Measurements from ENCODE around the gene BCKDHB. TPM values are rescaled to one million over a fixed set of nuclear protein-coding genes. Genes with fewer than 3 reads are reported as not detected.

Gene BCKDHB
- polyA plus RNA-seq, 1 of the 3 experiments (the other 2 are of a cell fraction), result 19.9 TPM

GRCh38 chr6:80210618-80211017 lies 104.1 kb downstream of the BCKDHB start:
- Histone ChIP-seq H2AFZ (ENCODE audit: low read depth) (no peak overlapping the region), H4K20me1 (ENCODE audit: insufficient read depth) (no peaks in the 10 kb centered on the region), H3K4me2 (0 out of 2 replicates have a peak overlapping the region, but pooled peaks have one; percentile 40), H3K27ac (ENCODE audit: low read depth in 2 of 2, low read length in 1 of 2) (peak overlapping the region; percentile 39 to 89; a peak in 3 of 4 replicates), H3K9me3 (peaks cover 3% of the 10 kb centered on the region; the same call in 1 of the 2 replicates), H3K36me3 (replicated peaks in 1 of 2; ENCODE audit: control insufficient read depth in 1 of 2, insufficient read depth in 2 of 2, low read length in 1 of 2) (peaks cover 3 to 12% of the 10 kb centered on the region in 2 experiments), H3K9me2 (no peaks in the 10 kb centered on the region), H3K4me3 (ENCODE audit: low read depth in 2 of 2, low read length in 1 of 2) (no peak overlapping the region), H3K79me2 (ENCODE audit: insufficient read depth) (no peaks in the 10 kb centered on the region), H3K27me3 (ENCODE audit: insufficient read depth) (no peaks in the 10 kb centered on the region), H3K4me1 (ENCODE audit: control insufficient read depth in 1 of 2, insufficient read depth in 2 of 2, low read depth in 1 of 2, low read length in 1 of 2) (peaks cover 6 to 26% of the 10 kb centered on the region in 2 experiments; a peak in 3 of 4 replicates), H3F3A (replicated peaks; ENCODE audit: insufficient read depth) (peaks cover 4% of the 10 kb centered on the region), H3K9ac (no peak overlapping the region)
- WGBS (ENCODE audit: low lambda C conversion rate), result 14% methylated on average over 3 of the region's 3 CpGs
- TF ChIP-seq NRF1 (IDR thresholded peaks at IDR 0.05; ENCODE audit: low read depth, low read length) (no peak), JUND (IDR thresholded peaks at IDR 0.05) (peak; percentile 83), RFX5 (IDR thresholded peaks at IDR 0.05; ENCODE audit: low read length) (no peak), PBX3 (IDR thresholded peaks at IDR 0.05) (peak; percentile 99), MXI1 (IDR thresholded peaks at IDR 0.05; ENCODE audit: low read depth, low read length) (peak; percentile 73; the same call in 1 of the 2 replicates), RXRA (IDR thresholded peaks at IDR 0.05; ENCODE audit: borderline replicate concordance, low read depth) (no peak), SIN3A (IDR thresholded peaks at IDR 0.05; ENCODE audit: borderline replicate concordance, low read depth, low read length) (peak; percentile 94), RCOR1 (IDR thresholded peaks at IDR 0.05; ENCODE audit: low read length) (peak; percentile 76; the same call in 1 of the 2 replicates), FOSL2 (IDR thresholded peaks at IDR 0.05; ENCODE audit: borderline replicate concordance, low read depth) (peak; percentile 17; the same call in 1 of the 2 replicates), REST (IDR thresholded peaks at IDR 0.05; ENCODE audit: low read depth, low read length) (0 out of 2 replicates have a peak, but pooled peaks have one; percentile 36), TAF1 (IDR thresholded peaks at IDR 0.05; ENCODE audit: borderline replicate concordance, low read depth, low read length) (peak; percentile 25; the same call in 1 of the 2 replicates), NFIC (IDR thresholded peaks at IDR 0.05; ENCODE audit: borderline replicate concordance) (peak; percentile 76; the same call in 1 of the 2 replicates), RAD21 (IDR thresholded peaks at IDR 0.05; ENCODE audit: low read length) (peak; percentile 18; the same call in 1 of the 2 replicates), USF2 (IDR thresholded peaks at IDR 0.05; ENCODE audit: borderline replicate concordance, low read depth, low read length) (no peak), YY1 (IDR thresholded peaks at IDR 0.05; ENCODE audit: low read depth) (no peak), MAX (IDR thresholded peaks at IDR 0.05; ENCODE audit: low read depth) (0 out of 2 replicates have a peak, but pooled peaks have one; percentile 59), SMC3 (IDR thresholded peaks at IDR 0.05; ENCODE audit: low read depth, low read length) (peak; percentile 21; the same call in 1 of the 2 replicates), TEAD4 (IDR thresholded peaks at IDR 0.05; ENCODE audit: borderline replicate concordance, insufficient read depth) (peak; percentile 90), GABPA (IDR thresholded peaks at IDR 0.05; ENCODE audit: low read depth) (no peak), CHD2 (IDR thresholded peaks at IDR 0.05; ENCODE audit: low read length, partially characterized antibody) (peak; percentile 75), FOXM1 (IDR thresholded peaks at IDR 0.05; ENCODE audit: low read depth) (peak; percentile 81), GATA2 (CRISPR knock-in tag; IDR thresholded peaks at IDR 0.05) (peak; percentile 63), TCF12 (IDR thresholded peaks at IDR 0.05) (peak; percentile 100), FOXJ3 (CRISPR knock-in tag; IDR thresholded peaks at IDR 0.05) (peak; percentile 54; the same call in 1 of the 2 replicates), POLR2AphosphoS5 (IDR thresholded peaks at IDR 0.05; ENCODE audit: low read depth, low read length) (peak; percentile 96), EP300 (IDR thresholded peaks at IDR 0.05; ENCODE audit: borderline replicate concordance in 1 of 2, low read depth in 1 of 2, low read length in 1 of 2) (peak; percentile 93 to 96)
- ChIA-PET CTCF (interaction anchor here (0.9 to 1.0 kb wide), 2 partner anchors 16 to 78 kb away, joined by 3 read pairs; no protein-coding TSS in a partner anchor), POLR2A (no interaction called here)
- DNase-seq, result peak; percentile 42

Measured in SK-N-SH (cell line).